K562 (cell line): Measurements from ENCODE around the gene DCAF15. TPM values are rescaled to one million over a fixed set of nuclear protein-coding genes. Genes with fewer than 3 reads are reported as not detected.

Experiments used
- CBFB ChIP-seq: sonication (generic); formaldehyde crosslinking; IDR thresholded peaks from 2 replicates; pipeline ENCODE4 v1.4.0; 2020; ENCODE audit warnings: mild to moderate bottlenecking, missing genetic modification reagents
- E2F6 ChIP-seq, 2 experiments: IDR thresholded peaks; 2 replicates each; pipeline ENCODE4 v1.6.1; 2011; ENCODE audit warnings: borderline replicate concordance in 1 of 2, control low read depth in 1 of 2, low read depth in 1 of 2, low read length in 1 of 2, mild to moderate bottlenecking in 1 of 2, mixed read lengths in 1 of 2, moderate library complexity in 1 of 2; ENCODE audit not compliant: insufficient read depth in 1 of 2, insufficient read length in 1 of 2, poor library complexity in 1 of 2, severe bottlenecking in 1 of 2; ENCODE audit errors: extremely low read depth in 1 of 2
- HNRNPLL ChIP-seq: fragments of 200-400 bp; formaldehyde crosslinking; IDR thresholded peaks from 2 replicates; pipeline ENCODE4 v1.6.1; 2017; ENCODE audit warnings: low read length, low read depth, mild to moderate bottlenecking; ENCODE audit not compliant: poor library complexity, severe bottlenecking
- LARP7 ChIP-seq: fragments of 450-650 bp; IDR thresholded peaks from 2 replicates; pipeline ENCODE4 v1.6.1; 2016
- MAZ ChIP-seq, 2 experiments: fragments of 450-650 bp in 1 of 2; sonication (generic) in 1 of 2; formaldehyde crosslinking; IDR thresholded peaks in 1 of 2; conservative IDR thresholded peaks in 1 of 2; 2 replicates each; pipeline versions ENCODE4 v1.4.0 to v1.5.0; 2020; ENCODE audit warnings: mild to moderate bottlenecking in 1 of 2, missing genetic modification reagents in 1 of 2
- NR1H2 ChIP-seq: sonication (generic); formaldehyde crosslinking; IDR thresholded peaks from 2 replicates; pipeline ENCODE4 v1.4.0; 2020; ENCODE audit warnings: mild to moderate bottlenecking, missing genetic modification reagents
- PHF21A ChIP-seq: fragments of 450-650 bp; IDR thresholded peaks from 2 replicates; pipeline ENCODE4 v1.6.1; 2017; ENCODE audit warnings: low read depth, borderline replicate concordance
- PRDM10 ChIP-seq: fragments of 450-650 bp; IDR thresholded peaks from 2 replicates; pipeline ENCODE4 v1.6.1; 2018; ENCODE audit not compliant: partially characterized antibody
- SRF ChIP-seq, 2 experiments: fragments of 250-450, 450-650 bp in 1 of 2; sonication (Bioruptor Pico) in 1 of 2; sonication (generic) in 1 of 2; formaldehyde crosslinking; IDR thresholded peaks; 2 replicates each; pipeline versions ENCODE4 v1.5.0 to v1.5.1; 2020 to 2022; ENCODE audit warnings: mild to moderate bottlenecking in 1 of 2, missing genetic modification reagents in 1 of 2
- TGIF2 ChIP-seq: sonication (generic); formaldehyde crosslinking; IDR thresholded peaks from 2 replicates; pipeline ENCODE4 v1.8.1; 2022; ENCODE audit warnings: mild to moderate bottlenecking, missing genetic modification reagents, moderate library complexity
- YY1 ChIP-seq, 3 experiments: IDR thresholded peaks; 2 replicates each; pipeline ENCODE4 v1.6.1; 2011; ENCODE audit warnings: low read length in 2 of 3, mild to moderate bottlenecking in 2 of 3, moderate library complexity in 2 of 3, borderline replicate concordance in 1 of 3, control low read depth in 1 of 3, low read depth in 1 of 3; ENCODE audit not compliant: insufficient read depth in 3 of 3, insufficient replicate concordance in 2 of 3, control insufficient read depth in 1 of 3, insufficient read length in 1 of 3; ENCODE audit errors: extremely low read depth in 1 of 3
- ZNF561 ChIP-seq: fragments of 450-650 bp; formaldehyde crosslinking; conservative IDR thresholded peaks from 2 replicates; pipeline ENCODE4 v1.4.0; 2020; ENCODE audit warnings: mild to moderate bottlenecking, moderate library complexity
- polyA plus RNA-seq, 8 experiments: library from polyadenylated mRNA; depleted of rRNA in 4 of 8; stranded (reverse) in 5 of 8; unstranded in 3 of 8; fragments of >200 nt; fragmentation: Nextera tagmentation in 2 of 8; fragmentation: Illumina TruSeq in 1 of 8; extraction: Ambion mirVana in 2 of 8; extraction: Trizol in 1 of 8; gene quantifications; 2 replicates each; pipeline versions ENCODE4 v1.2.1 to v1.2.3, GENCODE V29; 2011 to 2014; ENCODE audit warnings: inconsistent platforms in 1 of 8, missing spikeins in 1 of 8
- total RNA-seq, 7 experiments: library from RNA; depleted of rRNA in 6 of 7; stranded (reverse); fragments of >200 nt in 6 of 7; fragmentation: Illumina TruSeq in 2 of 7; extraction: Trizol in 2 of 7; gene quantifications; 2 replicates each; pipeline versions ENCODE4 v1.2.1 to v1.2.3, GENCODE V29; 2011 to 2021; ENCODE audit warnings: low replicate concordance in 1 of 7
- TF ChIP-seq, protein P1 (sequence below): sonication (generic); formaldehyde crosslinking; IDR thresholded peaks from 2 replicates; pipeline ENCODE4 v1.8.0; 2022; ENCODE audit warnings: missing genetic modification reagents, mild to moderate bottlenecking, moderate library complexity, borderline replicate concordance
- TF ChIP-seq, protein P2 (sequence below), 3 experiments: IDR thresholded peaks in 2 of 3; conservative IDR thresholded peaks in 1 of 3; 2 replicates each; pipeline ENCODE4 v1.5.1; 2011 to 2012; ENCODE audit warnings: low read length in 3 of 3, mild to moderate bottlenecking in 3 of 3, control low read depth in 2 of 3, improper control_type of control experiment in 1 of 3, inconsistent platforms in 1 of 3, low read depth in 1 of 3, mixed read lengths in 1 of 3, moderate library complexity in 1 of 3; ENCODE audit not compliant: insufficient read depth in 2 of 3
- TF ChIP-seq, protein P3 (sequence below): fragments of 450-650 bp; formaldehyde crosslinking; IDR thresholded peaks from 2 replicates; pipeline ENCODE4 v1.4.0; 2020; ENCODE audit warnings: mild to moderate bottlenecking, moderate library complexity

The DCAF15 gene
- total and polyA plus RNA-seq, 9 of the 15 experiments (the other 6 are each of a cell fraction or from before 2014, with no cell fraction given) = 0.17 to 68.5 (median 27.7) TPM

DNA sequence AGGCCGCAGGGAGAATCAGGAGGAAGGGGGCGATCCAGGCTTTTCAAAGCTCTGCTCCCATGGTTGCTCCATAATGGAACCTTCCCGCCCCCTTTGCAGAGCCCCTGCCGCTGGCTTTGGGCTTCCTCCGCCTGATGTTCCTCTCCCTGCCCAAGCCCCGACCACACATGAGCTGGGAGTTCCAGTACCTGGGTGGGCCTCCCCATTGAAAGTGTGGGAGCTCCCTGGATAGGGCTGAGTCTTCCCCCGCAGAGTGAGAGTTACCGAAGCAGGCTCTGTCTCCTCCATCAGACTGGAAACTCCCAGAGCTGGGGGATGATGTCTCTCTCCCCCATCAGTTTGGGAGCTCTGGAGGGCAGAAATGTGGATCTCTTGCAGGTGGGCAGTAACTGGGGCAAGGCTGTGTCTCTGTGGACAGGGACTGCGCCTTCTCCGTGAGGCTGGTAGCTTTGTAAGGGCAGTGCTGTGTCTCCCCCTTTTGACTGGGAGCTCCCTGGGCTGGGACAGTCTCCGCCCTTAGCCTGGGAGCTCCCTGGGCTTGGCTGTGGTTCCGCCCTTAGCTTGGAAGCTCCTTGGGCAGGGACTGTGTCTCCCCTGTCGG lies 722 bp downstream of the DCAF15 start (continued):
- TF ChIP-seq E2F6 (IDR thresholded peaks at IDR 0.05; ENCODE audit: borderline replicate concordance in 1 of 2, extremely low read depth in 1 of 2, insufficient read depth in 1 of 2, insufficient read length in 1 of 2, low read depth in 1 of 2, low read length in 1 of 2, poor library complexity in 1 of 2, severe bottlenecking in 1 of 2) (no peak), YY1 (IDR thresholded peaks at IDR 0.05; ENCODE audit: borderline replicate concordance in 1 of 3, control insufficient read depth in 1 of 3, extremely low read depth in 1 of 3, insufficient read depth in 3 of 3, insufficient read length in 1 of 3, insufficient replicate concordance in 2 of 3, low read depth in 1 of 3, low read length in 2 of 3) (peak in 1 of 3 experiments; percentile 3), NR1H2 (CRISPR knock-in tag) (no peak), PRDM10 (peak; percentile 64), MAZ (CRISPR knock-in tag; conservative IDR thresholded peaks at IDR 0.05 in 1 of 2, IDR thresholded peaks at IDR 0.05 in 1 of 2) (0 out of 4 replicates have a peak, but pooled peaks of 1 of the 2 experiments have one; percentile 31), HNRNPLL (peak; percentile 71), ZNF561 (CRISPR knock-in tag) (no peak), LARP7 (no peak), CBFB (CRISPR knock-in tag) (0 out of 2 replicates have a peak, but pooled peaks have one; percentile 27), TGIF2 (CRISPR knock-in tag) (no peak), PHF21A (no peak), SRF (CRISPR knock-in tag; IDR thresholded peaks at IDR 0.05) (0 out of 4 replicates have a peak, but pooled peaks of 1 of the 2 experiments have one; percentile 42)
- TF ChIP-seq, protein P1, sequence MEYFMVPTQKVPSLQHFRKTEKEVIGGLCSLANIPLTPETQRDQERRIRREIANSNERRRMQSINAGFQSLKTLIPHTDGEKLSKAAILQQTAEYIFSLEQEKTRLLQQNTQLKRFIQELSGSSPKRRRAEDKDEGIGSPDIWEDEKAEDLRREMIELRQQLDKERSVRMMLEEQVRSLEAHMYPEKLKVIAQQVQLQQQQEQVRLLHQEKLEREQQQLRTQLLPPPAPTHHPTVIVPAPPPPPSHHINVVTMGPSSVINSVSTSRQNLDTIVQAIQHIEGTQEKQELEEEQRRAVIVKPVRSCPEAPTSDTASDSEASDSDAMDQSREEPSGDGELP (CRISPR knock-in tag) = peak; percentile 27; the same call in 1 of the 2 replicates
- TF ChIP-seq, protein P2, sequence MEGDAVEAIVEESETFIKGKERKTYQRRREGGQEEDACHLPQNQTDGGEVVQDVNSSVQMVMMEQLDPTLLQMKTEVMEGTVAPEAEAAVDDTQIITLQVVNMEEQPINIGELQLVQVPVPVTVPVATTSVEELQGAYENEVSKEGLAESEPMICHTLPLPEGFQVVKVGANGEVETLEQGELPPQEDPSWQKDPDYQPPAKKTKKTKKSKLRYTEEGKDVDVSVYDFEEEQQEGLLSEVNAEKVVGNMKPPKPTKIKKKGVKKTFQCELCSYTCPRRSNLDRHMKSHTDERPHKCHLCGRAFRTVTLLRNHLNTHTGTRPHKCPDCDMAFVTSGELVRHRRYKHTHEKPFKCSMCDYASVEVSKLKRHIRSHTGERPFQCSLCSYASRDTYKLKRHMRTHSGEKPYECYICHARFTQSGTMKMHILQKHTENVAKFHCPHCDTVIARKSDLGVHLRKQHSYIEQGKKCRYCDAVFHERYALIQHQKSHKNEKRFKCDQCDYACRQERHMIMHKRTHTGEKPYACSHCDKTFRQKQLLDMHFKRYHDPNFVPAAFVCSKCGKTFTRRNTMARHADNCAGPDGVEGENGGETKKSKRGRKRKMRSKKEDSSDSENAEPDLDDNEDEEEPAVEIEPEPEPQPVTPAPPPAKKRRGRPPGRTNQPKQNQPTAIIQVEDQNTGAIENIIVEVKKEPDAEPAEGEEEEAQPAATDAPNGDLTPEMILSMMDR (IDR thresholded peaks at IDR 0.05 in 2 of 3, conservative IDR thresholded peaks at IDR 0.05 in 1 of 3; ENCODE audit: insufficient read depth in 2 of 3, low read depth in 1 of 3, low read length in 3 of 3) = peak; percentile 27 to 42 (median 31); a peak in 3 of 6 replicates
- TF ChIP-seq, protein P3, sequence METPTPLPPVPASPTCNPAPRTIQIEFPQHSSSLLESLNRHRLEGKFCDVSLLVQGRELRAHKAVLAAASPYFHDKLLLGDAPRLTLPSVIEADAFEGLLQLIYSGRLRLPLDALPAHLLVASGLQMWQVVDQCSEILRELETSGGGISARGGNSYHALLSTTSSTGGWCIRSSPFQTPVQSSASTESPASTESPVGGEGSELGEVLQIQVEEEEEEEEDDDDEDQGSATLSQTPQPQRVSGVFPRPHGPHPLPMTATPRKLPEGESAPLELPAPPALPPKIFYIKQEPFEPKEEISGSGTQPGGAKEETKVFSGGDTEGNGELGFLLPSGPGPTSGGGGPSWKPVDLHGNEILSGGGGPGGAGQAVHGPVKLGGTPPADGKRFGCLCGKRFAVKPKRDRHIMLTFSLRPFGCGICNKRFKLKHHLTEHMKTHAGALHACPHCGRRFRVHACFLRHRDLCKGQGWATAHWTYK (CRISPR knock-in tag) = 0 out of 2 replicates have a peak, but pooled peaks have one; percentile 15
